Upper lobe of left lung (tissue), 6 donors: ENCODE data around the gene SRSF11. TPM values are rescaled to one million over a fixed set of nuclear protein-coding genes. Genes with fewer than 3 reads are reported as not detected.

Experiments
- ATAC-seq, 2 donors: fragments of 200-7000 bp; cut with Tn5 transposase; one replicate each; pipeline ENCODE4 v1.9.1; 2022; ENCODE audit warnings: mild to moderate bottlenecking in 2 of 2, moderate library complexity in 2 of 2; ENCODE audit not compliant: low FRiP score in 2 of 2
- DNase-seq, 2 donors: peaks; one replicate each; pipeline ENCODE4 v3.0.0-alpha.2; 2019 to 2020
- H3K27ac ChIP-seq, 4 donors: fragments of 200-600 bp; sonication (generic); one replicate each; pipeline ENCODE4 v1.5.1; 2016 to 2019
- H3K27me3 ChIP-seq, 4 donors: fragments of 200-600 bp; sonication (generic); one replicate each; pipeline ENCODE4 v1.5.1; 2017 to 2019
- H3K36me3 ChIP-seq, 4 donors: fragments of 200-600 bp; sonication (generic); one replicate each; pipeline ENCODE4 v1.5.1; 2016 to 2019
- H3K4me1 ChIP-seq, 4 donors: fragments of 200-600 bp; sonication (generic); one replicate each; pipeline ENCODE4 v1.5.1; 2018 to 2019
- H3K4me3 ChIP-seq, 4 donors: fragments of 200-600 bp; sonication (generic); one replicate each; pipeline ENCODE4 v1.5.1; 2017 to 2019; ENCODE audit warnings: mild to moderate bottlenecking in 2 of 4, moderate library complexity in 1 of 4
- H3K9me3 ChIP-seq, 4 donors: fragments of 200-600 bp; sonication (generic); one replicate each; pipeline ENCODE4 v1.5.1; 2018 to 2019
- EP300 ChIP-seq, 4 donors: sonication (generic); formaldehyde crosslinking; IDR thresholded peaks; one replicate each; pipeline ENCODE4 v1.5.1; 2017; ENCODE audit warnings: antibody characterized with exemption in 4 of 4, control low read depth in 2 of 4
- POLR2A ChIP-seq, 4 donors: fragments of 450-650 bp; IDR thresholded peaks; one replicate each; pipeline ENCODE4 v1.5.1; 2016 to 2017; ENCODE audit warnings: antibody characterized with exemption in 4 of 4, mild to moderate bottlenecking in 2 of 4
- POLR2AphosphoS5 ChIP-seq, 2 donors: sonication (generic); formaldehyde crosslinking; IDR thresholded peaks; one replicate each; pipeline ENCODE4 v1.5.1; 2017; ENCODE audit warnings: antibody characterized with exemption in 2 of 2
- WGBS, 2 donors: methylation state at CpG; one replicate each; pipeline ENCODE4 v1.1.5; 2017 to 2018; 5-methylcytosine and 5-hydroxymethylcytosine counted together
- total RNA-seq, 6 donors: library from RNA; depleted of rRNA in 4 of 6; stranded (reverse); fragments of >200 nt in 4 of 6; gene quantifications; one replicate each; pipeline versions ENCODE4 v1.1.0 to v1.2.1, GENCODE V29; 2016 to 2021
- TF ChIP-seq, protein P1 (sequence below), 6 experiments: fragments of 450-650 bp in 4 of 6; fragments of 200-600 bp in 2 of 6; sonication (generic) in 2 of 6; IDR thresholded peaks; one replicate each; pipeline ENCODE4 v1.5.1; 2016 to 2019; ENCODE audit warnings: antibody characterized with exemption in 6 of 6
- donor health status: DM: no; HTN: no; CAD: no; lungs with moderate emphysema.
- donor health status: DM: no; HTN: yes; CAD: no; lungs with severe emphysema.

Gene SRSF11
- total RNA-seq, 6 donors from 2014 or later: 97.6 to 662 (median 145) TPM

DNA sequence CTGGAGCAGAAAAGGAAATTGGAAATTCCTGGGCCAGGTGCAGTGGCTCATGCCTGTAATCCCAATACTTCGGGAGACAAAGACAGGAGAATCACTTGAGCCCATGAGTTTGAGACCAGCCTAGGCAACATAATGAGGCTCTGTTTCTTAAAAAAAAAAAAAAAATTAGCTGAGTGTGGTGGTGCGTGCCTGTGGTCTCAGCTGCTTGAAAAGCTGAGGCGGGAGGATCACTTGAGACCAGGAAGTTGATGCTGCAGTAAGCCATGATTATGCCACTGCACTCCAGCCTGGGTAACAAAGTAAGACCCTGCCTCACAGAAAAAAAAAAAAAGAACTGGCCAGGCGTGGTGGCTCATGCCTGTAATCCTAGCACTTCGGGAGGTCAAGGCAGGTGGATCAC is 56.7 kb downstream of the SRSF11 start:
- Histone ChIP-seq H3K27ac (no peak overlapping the region), H3K4me3 (no peak overlapping the region), H3K4me1 (no peaks in the 10 kb centered on the region), H3K36me3 (peaks cover 0 to 48% (median 6%) of the 10 kb centered on the region in 4 donors), H3K27me3 (no peaks in the 10 kb centered on the region), H3K9me3 (no peaks in the 10 kb centered on the region)
- TF ChIP-seq POLR2AphosphoS5 (IDR thresholded peaks at IDR 0.05): no peak
- TF ChIP-seq, protein P1, sequence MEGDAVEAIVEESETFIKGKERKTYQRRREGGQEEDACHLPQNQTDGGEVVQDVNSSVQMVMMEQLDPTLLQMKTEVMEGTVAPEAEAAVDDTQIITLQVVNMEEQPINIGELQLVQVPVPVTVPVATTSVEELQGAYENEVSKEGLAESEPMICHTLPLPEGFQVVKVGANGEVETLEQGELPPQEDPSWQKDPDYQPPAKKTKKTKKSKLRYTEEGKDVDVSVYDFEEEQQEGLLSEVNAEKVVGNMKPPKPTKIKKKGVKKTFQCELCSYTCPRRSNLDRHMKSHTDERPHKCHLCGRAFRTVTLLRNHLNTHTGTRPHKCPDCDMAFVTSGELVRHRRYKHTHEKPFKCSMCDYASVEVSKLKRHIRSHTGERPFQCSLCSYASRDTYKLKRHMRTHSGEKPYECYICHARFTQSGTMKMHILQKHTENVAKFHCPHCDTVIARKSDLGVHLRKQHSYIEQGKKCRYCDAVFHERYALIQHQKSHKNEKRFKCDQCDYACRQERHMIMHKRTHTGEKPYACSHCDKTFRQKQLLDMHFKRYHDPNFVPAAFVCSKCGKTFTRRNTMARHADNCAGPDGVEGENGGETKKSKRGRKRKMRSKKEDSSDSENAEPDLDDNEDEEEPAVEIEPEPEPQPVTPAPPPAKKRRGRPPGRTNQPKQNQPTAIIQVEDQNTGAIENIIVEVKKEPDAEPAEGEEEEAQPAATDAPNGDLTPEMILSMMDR (IDR thresholded peaks at IDR 0.05): no peak
- no peak for TF ChIP-seq POLR2A (IDR thresholded peaks at IDR 0.05)
- TF ChIP-seq EP300 (IDR thresholded peaks at IDR 0.05): no peak
- ATAC-seq (no peak), DNase-seq (no peak)
- WGBS, 2 donors: 90 to 95% methylated on average over 5 of the region's 5 CpGs

DNA sequence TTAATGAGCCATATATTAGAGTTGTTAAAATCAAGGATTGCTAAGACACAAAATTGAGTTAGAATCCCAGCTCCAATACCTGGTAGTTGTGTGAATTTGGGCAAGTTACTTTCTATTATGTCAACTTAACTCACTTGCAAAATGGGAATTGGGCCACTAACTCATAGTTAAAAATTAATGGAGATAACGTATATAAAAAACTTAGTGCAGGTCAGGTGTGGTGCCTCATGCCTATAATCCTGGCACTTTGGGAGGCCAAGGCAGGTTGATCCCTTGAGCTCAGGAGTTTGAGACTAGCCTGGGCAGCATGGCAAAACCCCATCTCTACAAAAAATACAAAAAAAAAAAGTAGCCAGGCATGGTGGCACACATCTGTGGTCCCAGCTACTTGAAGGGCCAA is 57.5 kb downstream of the SRSF11 start:
- 93 to 95% methylated on average over 1 of the region's 1 CpG for WGBS, 2 donors
- no peak for TF ChIP-seq EP300 (IDR thresholded peaks at IDR 0.05)
- TF ChIP-seq POLR2AphosphoS5 (IDR thresholded peaks at IDR 0.05): no peak
- TF ChIP-seq, protein P1 (IDR thresholded peaks at IDR 0.05): no peak
- no peak for TF ChIP-seq POLR2A (IDR thresholded peaks at IDR 0.05)
- Histone ChIP-seq H3K4me1 (no peaks in the 10 kb centered on the region), H3K27me3 (no peaks in the 10 kb centered on the region), H3K4me3 (no peak overlapping the region), H3K9me3 (no peaks in the 10 kb centered on the region), H3K36me3 (peaks cover 0 to 48% (median 3%) of the 10 kb centered on the region in 4 donors), H3K27ac (no peak overlapping the region)
- DNase-seq: no peak
- no peak for ATAC-seq

DNA sequence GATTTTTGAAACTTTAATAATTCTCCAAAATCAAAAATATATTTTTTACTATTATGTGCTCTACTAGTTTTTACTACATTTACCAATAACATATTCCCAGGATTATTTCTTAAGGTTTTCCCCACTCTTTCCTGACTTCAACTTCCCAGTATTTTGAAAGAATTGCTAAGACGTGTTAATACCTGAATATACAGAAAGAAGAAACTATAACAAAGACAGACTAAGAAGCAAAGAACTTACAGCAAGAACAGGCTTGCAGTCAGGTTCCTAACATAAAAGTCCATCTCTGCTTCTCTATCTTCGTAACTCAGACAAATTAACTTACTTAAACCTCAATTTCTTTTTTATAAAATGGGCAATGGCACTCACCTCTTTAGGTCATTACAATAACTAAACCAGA is 63.2 kb downstream of the SRSF11 start:
- DNase-seq: no peak
- H3K36me3 ChIP-seq: peaks cover 0 to 19% (median 0%) of the 10 kb centered on the region in 4 donors
- ATAC-seq: no peak
- H3K27me3 ChIP-seq: no peaks in the 10 kb centered on the region
- TF ChIP-seq EP300 (IDR thresholded peaks at IDR 0.05) (no peak), POLR2AphosphoS5 (IDR thresholded peaks at IDR 0.05) (no peak), POLR2A (IDR thresholded peaks at IDR 0.05) (no peak)
- TF ChIP-seq, protein P1 (IDR thresholded peaks at IDR 0.05): no peak
- H3K4me3 ChIP-seq: no peak overlapping the region
- 91 to 93% methylated on average over 2 of the region's 2 CpGs for WGBS, 2 donors
- no peaks in the 10 kb centered on the region for H3K9me3 ChIP-seq
- H3K4me1 ChIP-seq: no peaks in the 10 kb centered on the region
- no peak overlapping the region for H3K27ac ChIP-seq

DNA sequence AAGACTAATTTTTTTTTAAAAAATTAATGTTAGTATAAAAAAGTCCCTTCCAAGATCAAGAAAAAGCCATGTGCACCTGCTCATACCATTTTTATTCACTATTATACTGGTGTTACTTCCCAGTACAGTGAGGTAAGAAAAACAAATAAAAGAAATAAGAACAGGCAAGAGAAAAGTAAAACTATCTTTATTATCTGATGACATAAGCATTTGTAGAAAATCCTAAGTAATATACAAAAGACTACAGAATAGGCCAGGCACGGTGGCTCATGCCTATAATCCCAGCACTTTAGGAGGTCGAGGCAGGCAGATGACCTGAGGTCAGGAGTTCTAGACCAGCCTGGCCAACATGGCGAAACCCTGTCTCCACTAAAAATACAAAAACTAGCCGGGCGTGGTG is 65.3 kb downstream of the SRSF11 start:
- Histone ChIP-seq H3K4me1 (no peaks in the 10 kb centered on the region), H3K4me3 (no peak overlapping the region), H3K9me3 (no peaks in the 10 kb centered on the region), H3K27ac (no peak overlapping the region), H3K36me3 (peaks cover 4 to 32% (median 9%) of the 10 kb centered on the region in 4 donors), H3K27me3 (no peaks in the 10 kb centered on the region)
- no peak for TF ChIP-seq POLR2AphosphoS5 (IDR thresholded peaks at IDR 0.05)
- no peak for TF ChIP-seq POLR2A (IDR thresholded peaks at IDR 0.05)
- no peak for TF ChIP-seq EP300 (IDR thresholded peaks at IDR 0.05)
- TF ChIP-seq, protein P1 (IDR thresholded peaks at IDR 0.05): no peak
- ATAC-seq: no peak
- no peak for DNase-seq
- 96 to 97% methylated on average over 5 of the region's 5 CpGs for WGBS, 2 donors

DNA sequence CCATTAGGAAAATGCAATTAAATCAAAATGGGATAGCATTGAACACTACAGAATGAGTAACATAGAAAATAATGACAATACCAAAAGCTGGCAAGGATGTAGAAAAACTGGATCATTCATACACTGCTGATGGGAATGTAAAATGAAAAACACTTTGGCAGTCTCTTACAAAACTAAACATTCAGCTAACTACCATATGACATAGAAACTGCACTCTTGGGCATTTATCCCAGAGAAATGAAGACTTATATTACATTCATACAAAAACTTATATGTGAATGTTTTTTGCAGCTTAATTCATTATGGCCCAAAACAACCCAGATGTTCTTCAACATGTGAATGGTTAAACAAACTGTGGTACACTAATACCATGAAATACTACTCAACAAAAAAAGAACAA is 67.0 kb downstream of the SRSF11 start:
- ATAC-seq: no peak
- Histone ChIP-seq H3K36me3 (peaks cover 6 to 37% (median 16%) of the 10 kb centered on the region in 4 donors), H3K27ac (no peak overlapping the region), H3K4me1 (no peaks in the 10 kb centered on the region), H3K9me3 (no peaks in the 10 kb centered on the region), H3K4me3 (no peak overlapping the region), H3K27me3 (no peaks in the 10 kb centered on the region)
- no peak for DNase-seq
- TF ChIP-seq EP300 (IDR thresholded peaks at IDR 0.05) (no peak), POLR2A (IDR thresholded peaks at IDR 0.05) (no peak), POLR2AphosphoS5 (IDR thresholded peaks at IDR 0.05) (no peak)
- TF ChIP-seq, protein P1 (IDR thresholded peaks at IDR 0.05): no peak
